K562 (cell line): ENCODE measurements around the gene ANO9. TPM values are rescaled to one million over a fixed set of nuclear protein-coding genes. Genes with fewer than 3 reads are reported as not detected.
A peak's percentile ranks its signal among the peaks of the same experiment; 100 is the strongest.

Experiments
- BCOR ChIP-seq: fragments of 450-650 bp; IDR thresholded peaks from 2 replicates; pipeline ENCODE4 v1.6.1; 2016
- CBFA2T2 ChIP-seq: fragments of 450-650 bp; conservative IDR thresholded peaks from 2 replicates; pipeline ENCODE4 v1.6.1; 2017; ENCODE audit warnings: mild to moderate bottlenecking
- CBFA2T3 ChIP-seq: fragments of 450-650 bp; IDR thresholded peaks from 2 replicates; pipeline ENCODE4 v1.6.1; 2017
- E2F8 ChIP-seq: fragments of 450-650 bp; IDR thresholded peaks from 2 replicates; pipeline ENCODE4 v1.7.1; 2018; ENCODE audit warnings: mild to moderate bottlenecking, low read depth; ENCODE audit not compliant: partially characterized antibody
- FOXJ3 ChIP-seq: sonication (generic); formaldehyde crosslinking; IDR thresholded peaks from 2 replicates; pipeline ENCODE4 v1.4.0; 2020; ENCODE audit warnings: mild to moderate bottlenecking, missing genetic modification reagents
- KLF10 ChIP-seq: fragments of 250-450 bp; sonication (Bioruptor Pico); IDR thresholded peaks from 2 replicates; pipeline ENCODE4 v1.6.1; 2021; ENCODE audit warnings: matching md5 sums
- MTF1 ChIP-seq: fragments of 250-450 bp; sonication (Bioruptor Pico); IDR thresholded peaks from 2 replicates; pipeline ENCODE4 v1.9.0; 2021; ENCODE audit warnings: moderate library complexity, mild to moderate bottlenecking, inconsistent platforms, borderline replicate concordance
- NR4A1 ChIP-seq, 2 experiments: fragments of 250-450 bp in 1 of 2; fragments of 450-650 bp in 1 of 2; sonication (Bioruptor Pico) in 1 of 2; IDR thresholded peaks; 2 replicates each; pipeline versions ENCODE4 v1.4.0 to v1.6.1; 2016 to 2020; ENCODE audit warnings: mild to moderate bottlenecking in 2 of 2, missing compliant biosample characterization in 1 of 2, missing genetic modification characterization in 1 of 2, moderate library complexity in 1 of 2
- POU5F1 ChIP-seq: fragments of 150-350 bp; IDR thresholded peaks from 2 replicates; pipeline ENCODE4 v1.6.1; 2014; ENCODE audit warnings: borderline replicate concordance, low read length, low read depth, mild to moderate bottlenecking; ENCODE audit not compliant: partially characterized antibody
- PPARD ChIP-seq: fragments of 250-450 bp; sonication (Bioruptor Pico); IDR thresholded peaks from 2 replicates; pipeline ENCODE4 v1.8.0; 2022; ENCODE audit warnings: inconsistent platforms, mild to moderate bottlenecking, moderate library complexity
- RBM25 ChIP-seq: fragments of 200-400 bp; formaldehyde crosslinking; IDR thresholded peaks from 2 replicates; pipeline ENCODE4 v1.6.1; 2018; ENCODE audit warnings: low read length, low read depth, moderate library complexity; ENCODE audit not compliant: severe bottlenecking
- SMAD2 ChIP-seq: fragments of 150-350 bp; IDR thresholded peaks from 2 replicates; pipeline ENCODE4 v1.6.1; 2014; ENCODE audit warnings: low read depth, mild to moderate bottlenecking, low read length
- SMAD4 ChIP-seq: fragments of 250-450 bp; sonication (Bioruptor Pico); conservative IDR thresholded peaks from 2 replicates; pipeline ENCODE4 v1.8.0; 2021; ENCODE audit warnings: inconsistent platforms, mild to moderate bottlenecking, moderate library complexity
- SRSF7 ChIP-seq: fragments of 200-400 bp; formaldehyde crosslinking; optimal IDR thresholded peaks from 2 replicates; pipeline ENCODE3; 2017; ENCODE audit warnings: mild to moderate bottlenecking, low read depth, low read length
- TEAD1 ChIP-seq, 2 experiments: fragments of 450-650 bp in 1 of 2; sonication (generic) in 1 of 2; formaldehyde crosslinking; IDR thresholded peaks; 2 replicates each; pipeline versions ENCODE4 v1.4.0 to v1.8.0; 2020 to 2022; ENCODE audit warnings: mild to moderate bottlenecking in 2 of 2, missing genetic modification reagents in 1 of 2
- YY1 ChIP-seq, 3 experiments: IDR thresholded peaks; 2 replicates each; pipeline ENCODE4 v1.6.1; 2011; ENCODE audit warnings: low read length in 2 of 3, mild to moderate bottlenecking in 2 of 3, moderate library complexity in 2 of 3, borderline replicate concordance in 1 of 3, control low read depth in 1 of 3, low read depth in 1 of 3; ENCODE audit not compliant: insufficient read depth in 3 of 3, insufficient replicate concordance in 2 of 3, control insufficient read depth in 1 of 3, insufficient read length in 1 of 3; ENCODE audit errors: extremely low read depth in 1 of 3
- ZNF165 ChIP-seq: fragments of 250-450 bp; sonication (Bioruptor Pico); IDR thresholded peaks from 2 replicates; pipeline ENCODE4 v1.4.0; 2020; ENCODE audit warnings: borderline replicate concordance
- ZNF212 ChIP-seq: fragments of 450-650 bp; formaldehyde crosslinking; IDR thresholded peaks from 2 replicates; pipeline ENCODE4 v1.4.0; 2020; ENCODE audit warnings: mild to moderate bottlenecking
- ZNF280A ChIP-seq: fragments of 450-650 bp; IDR thresholded peaks from 2 replicates; pipeline ENCODE4 v1.6.1; 2018; ENCODE audit warnings: mild to moderate bottlenecking, low read depth; ENCODE audit not compliant: partially characterized antibody
- ZNF408 ChIP-seq: fragments of 250-450 bp; sonication (Bioruptor Pico); IDR thresholded peaks from 2 replicates; pipeline ENCODE4 v1.4.0; 2020; ENCODE audit warnings: low read depth, mild to moderate bottlenecking, moderate library complexity
- ZNF511 ChIP-seq: sonication (generic); formaldehyde crosslinking; IDR thresholded peaks from 2 replicates; pipeline ENCODE4 v1.8.0; 2022; ENCODE audit warnings: mild to moderate bottlenecking, missing genetic modification reagents
- ZNF561 ChIP-seq: fragments of 450-650 bp; formaldehyde crosslinking; conservative IDR thresholded peaks from 2 replicates; pipeline ENCODE4 v1.4.0; 2020; ENCODE audit warnings: mild to moderate bottlenecking, moderate library complexity
- ZNF76 ChIP-seq: fragments of 250-450 bp; sonication (Bioruptor Pico); IDR thresholded peaks from 2 replicates; pipeline ENCODE4 v1.4.0; 2020; ENCODE audit warnings: mild to moderate bottlenecking, moderate library complexity, borderline replicate concordance
- ZNF830 ChIP-seq: fragments of 250-450 bp; sonication (Bioruptor Pico); IDR thresholded peaks from 2 replicates; pipeline ENCODE4 v1.5.0; 2021; ENCODE audit warnings: mild to moderate bottlenecking
- polyA plus RNA-seq, 8 experiments: library from polyadenylated mRNA; depleted of rRNA in 4 of 8; stranded (reverse) in 5 of 8; unstranded in 3 of 8; fragments of >200 nt; fragmentation: Nextera tagmentation in 2 of 8; fragmentation: Illumina TruSeq in 1 of 8; extraction: Ambion mirVana in 2 of 8; extraction: Trizol in 1 of 8; gene quantifications; 2 replicates each; pipeline versions ENCODE4 v1.2.1 to v1.2.3, GENCODE V29; 2011 to 2014; ENCODE audit warnings: inconsistent platforms in 1 of 8, missing spikeins in 1 of 8
- total RNA-seq, 7 experiments: library from RNA; depleted of rRNA in 6 of 7; stranded (reverse); fragments of >200 nt in 6 of 7; fragmentation: Illumina TruSeq in 2 of 7; extraction: Trizol in 2 of 7; gene quantifications; 2 replicates each; pipeline versions ENCODE4 v1.2.1 to v1.2.3, GENCODE V29; 2011 to 2021; ENCODE audit warnings: low replicate concordance in 1 of 7

The ANO9 gene
- total and polyA plus RNA-seq, 9 of the 15 experiments (the other 6 are each of a cell fraction or from before 2014, with no cell fraction given) = 0.20 to 14.5 (median 4.5) TPM

GRCh38 chr11:443542-444199 is 1.9 kb upstream of the ANO9 start (continued):
- TF ChIP-seq PPARD (CRISPR knock-in tag) = no peak
- TF ChIP-seq BCOR = peak; percentile 58; the same call in 1 of the 2 replicates
- no peak for TF ChIP-seq ZNF280A
- no peak for TF ChIP-seq FOXJ3 (CRISPR knock-in tag)
- no peak for TF ChIP-seq SRSF7
- TF ChIP-seq ZNF511 (CRISPR knock-in tag) = no peak
- TF ChIP-seq E2F8 = no peak
- TF ChIP-seq ZNF165 = no peak
- TF ChIP-seq RBM25 = peak; percentile 35
- no peak for TF ChIP-seq ZNF76
- TF ChIP-seq KLF10 (CRISPR knock-in tag) = no peak
- 0 out of 2 replicates have a peak, but pooled peaks have one; percentile 16 for TF ChIP-seq SMAD4
- no peak for TF ChIP-seq ZNF408 (CRISPR knock-in tag)
- no peak for TF ChIP-seq ZNF830 (CRISPR knock-in tag)
- TF ChIP-seq YY1 (IDR thresholded peaks at IDR 0.05; ENCODE audit: borderline replicate concordance in 1 of 3, control insufficient read depth in 1 of 3, extremely low read depth in 1 of 3, insufficient read depth in 3 of 3, insufficient read length in 1 of 3, insufficient replicate concordance in 2 of 3, low read depth in 1 of 3, low read length in 2 of 3) = no peak
- TF ChIP-seq ZNF561 (CRISPR knock-in tag) = no peak
- TF ChIP-seq SMAD2 = no peak
- no peak for TF ChIP-seq NR4A1 (CRISPR knock-in tag; IDR thresholded peaks at IDR 0.05)
- TF ChIP-seq NR4A1 (tag; IDR thresholded peaks at IDR 0.05) = no peak
- TF ChIP-seq MTF1 = no peak
- TF ChIP-seq TEAD1 (CRISPR knock-in tag; IDR thresholded peaks at IDR 0.05) = 0 out of 4 replicates have a peak, but pooled peaks of 1 of the 2 experiments have one; percentile 18
- no peak for TF ChIP-seq ZNF212 (CRISPR knock-in tag)
- TF ChIP-seq CBFA2T3 = no peak
- no peak for TF ChIP-seq POU5F1
- peak; percentile 53; the same call in 1 of the 2 replicates for TF ChIP-seq CBFA2T2
